Keratinocyte (primary cell): Measurements from ENCODE around the gene KIF22. TPM values are rescaled to one million over a fixed set of nuclear protein-coding genes. Genes with fewer than 3 reads are reported as not detected.

Experiments
- DNase-seq: peaks from one replicate; pipeline ENCODE4 v3.0.0-alpha.2; 2011; ENCODE audit warnings: low read depth, missing footprints, low spot score
- FAIRE-seq: peaks from 2 replicates; lab custom pipeline; 2011; peaks lifted over from hg19 to GRCh38; lab: Jason Lieb, UNC
- H2AFZ ChIP-seq: 2 replicates; pipeline ENCODE4 v1.6.0; 2012; ENCODE audit warnings: low read length, control low read depth, inconsistent platforms; ENCODE audit not compliant: control insufficient read depth
- H3K27ac ChIP-seq: 2 replicates; pipeline ENCODE4 v1.5.1; 2011; ENCODE audit warnings: low read length; ENCODE audit not compliant: control insufficient read depth, insufficient read depth
- H3K27me3 ChIP-seq: 3 replicates; pipeline ENCODE4 v1.6.0; 2011; ENCODE audit warnings: low read length; ENCODE audit not compliant: control insufficient read depth, insufficient read depth; ENCODE audit errors: extremely low read depth
- H3K36me3 ChIP-seq, 2 experiments: 2 replicates in 1 of 2; 3 replicates in 1 of 2; pipeline ENCODE4 v1.5.1; 2011; ENCODE audit warnings: low read length in 2 of 2, mild to moderate bottlenecking in 1 of 2; ENCODE audit not compliant: control insufficient read depth in 2 of 2, insufficient read depth in 2 of 2; ENCODE audit errors: extremely low read depth in 1 of 2
- H3K4me1 ChIP-seq: 3 replicates; pipeline ENCODE4 v1.5.1; 2011; ENCODE audit warnings: low read length; ENCODE audit not compliant: control insufficient read depth, insufficient read depth; ENCODE audit errors: extremely low read depth
- H3K4me2 ChIP-seq: 3 replicates; pipeline ENCODE4 v1.6.0; 2011; ENCODE audit warnings: low read depth, low read length; ENCODE audit not compliant: control insufficient read depth, insufficient read depth; ENCODE audit errors: extremely low read depth
- H3K4me3 ChIP-seq, 3 experiments: fragments of 200-600 bp in 1 of 3; sonication (generic) in 1 of 3; 2 replicates in 2 of 3; 3 replicates in 1 of 3; pipeline ENCODE4 v1.5.1; 2011 to 2016; ENCODE audit warnings: low read length in 3 of 3, mild to moderate bottlenecking in 3 of 3, control low read depth in 2 of 3, inconsistent platforms in 1 of 3, low read depth in 1 of 3, mixed read lengths in 1 of 3, mixed run types in 1 of 3, moderate library complexity in 1 of 3; ENCODE audit not compliant: control insufficient read depth in 2 of 3, insufficient read depth in 2 of 3; ENCODE audit errors: extremely low read depth in 1 of 3
- H3K79me2 ChIP-seq: 2 replicates; pipeline ENCODE4 v1.6.0; 2012; ENCODE audit warnings: low read length; ENCODE audit not compliant: control insufficient read depth, insufficient read depth
- H3K9ac ChIP-seq: 3 replicates; pipeline ENCODE4 v1.6.0; 2011; ENCODE audit warnings: low read length; ENCODE audit not compliant: control insufficient read depth, insufficient read depth; ENCODE audit errors: extremely low read depth
- H3K9me1 ChIP-seq: 3 replicates; pipeline ENCODE4 v1.6.0; 2011; ENCODE audit warnings: low read length; ENCODE audit not compliant: control insufficient read depth, insufficient read depth; ENCODE audit errors: extremely low read depth
- H3K9me3 ChIP-seq: 2 replicates; pipeline ENCODE4 v1.5.1; 2012; ENCODE audit warnings: low read depth, low read length; ENCODE audit not compliant: control insufficient read depth
- H4K20me1 ChIP-seq: 3 replicates; pipeline ENCODE4 v1.6.0; 2011; ENCODE audit warnings: low read length; ENCODE audit not compliant: control insufficient read depth, insufficient read depth; ENCODE audit errors: extremely low read depth
- CTCF ChIP-seq, 3 experiments: IDR thresholded peaks in 1 of 3; conservative IDR thresholded peaks in 1 of 3; optimal IDR thresholded peaks in 1 of 3; 2 replicates in 2 of 3; 3 replicates in 1 of 3; pipeline versions ENCODE3 to v1.5.1; 2011; ENCODE audit warnings: low read length in 3 of 3, mild to moderate bottlenecking in 3 of 3, moderate library complexity in 2 of 3, control low read depth in 1 of 3, inconsistent platforms in 1 of 3; ENCODE audit not compliant: insufficient read depth in 2 of 3; ENCODE audit errors: extremely low read depth in 1 of 3
- EZH2 ChIP-seq: IDR thresholded peaks from one replicate; pipeline ENCODE4 v1.6.1; 2012; ENCODE audit warnings: inconsistent platforms, mild to moderate bottlenecking, low read length, moderate library complexity
- dilution Hi-C: fragments of 300-500 bp; cut with MboI; formaldehyde crosslinking; loops from one replicate; pipeline ENCODE4 v1.7.0; 2020; ENCODE audit warnings: low sequenced_read_pairs; ENCODE audit not compliant: extremely low pct_ligation_motif_present
- polyA plus RNA-seq, 5 experiments: library from polyadenylated mRNA; depleted of rRNA in 3 of 5; stranded (reverse) in 3 of 5; stranded (forward) in 1 of 5; unstranded in 1 of 5; fragments of >200 nt; gene quantifications; 1 replicate in 1 of 5; 2 replicates in 3 of 5; 3 replicates in 1 of 5; pipeline versions ENCODE4 v1.2.1 to v1.2.3, GENCODE V29; 2011 to 2012; ENCODE audit warnings: missing spikeins in 2 of 5, low read depth in 1 of 5, low replicate concordance in 1 of 5

KIF22 gene
- polyA plus RNA-seq, 1 donor (not counting 4 experiments of a cell fraction or from before 2014, with no cell fraction given): 43.7 TPM

- no peak overlapping the region for H3K4me3 ChIP-seq
- dilution Hi-C loops: no loop called here
- no peak overlapping the region for H3K27ac ChIP-seq
- FAIRE-seq (no peak), DNase-seq (no peak)
- H4K20me1 ChIP-seq: no peaks in the 10 kb centered on the region
- H3K9me3 ChIP-seq: no peaks in the 10 kb centered on the region
- peaks cover 16 to 24% of the 10 kb centered on the region in 2 experiments for H3K36me3 ChIP-seq
- no peaks in the 10 kb centered on the region for H3K9me1 ChIP-seq
- H2AFZ ChIP-seq: no peak overlapping the region
- peaks cover 18% of the 10 kb centered on the region for H3K4me1 ChIP-seq
- no peak overlapping the region for H3K9ac ChIP-seq
- H3K4me2 ChIP-seq: no peak overlapping the region
- H3K79me2 ChIP-seq: peaks cover 18% of the 10 kb centered on the region
- H3K27me3 ChIP-seq: no peaks in the 10 kb centered on the region
- no peak for TF ChIP-seq EZH2
- TF ChIP-seq CTCF (optimal IDR thresholded peaks at IDR 0.05 in 1 of 3, IDR thresholded peaks at IDR 0.05 in 1 of 3, conservative IDR thresholded peaks at IDR 0.05 in 1 of 3; ENCODE audit: extremely low read depth in 1 of 3, insufficient read depth in 2 of 3, low read length in 3 of 3): no peak
These were observed 13.5 kb downstream of the KIF22 start for GRCh38 chr16:29804020-29804419.

DNA sequence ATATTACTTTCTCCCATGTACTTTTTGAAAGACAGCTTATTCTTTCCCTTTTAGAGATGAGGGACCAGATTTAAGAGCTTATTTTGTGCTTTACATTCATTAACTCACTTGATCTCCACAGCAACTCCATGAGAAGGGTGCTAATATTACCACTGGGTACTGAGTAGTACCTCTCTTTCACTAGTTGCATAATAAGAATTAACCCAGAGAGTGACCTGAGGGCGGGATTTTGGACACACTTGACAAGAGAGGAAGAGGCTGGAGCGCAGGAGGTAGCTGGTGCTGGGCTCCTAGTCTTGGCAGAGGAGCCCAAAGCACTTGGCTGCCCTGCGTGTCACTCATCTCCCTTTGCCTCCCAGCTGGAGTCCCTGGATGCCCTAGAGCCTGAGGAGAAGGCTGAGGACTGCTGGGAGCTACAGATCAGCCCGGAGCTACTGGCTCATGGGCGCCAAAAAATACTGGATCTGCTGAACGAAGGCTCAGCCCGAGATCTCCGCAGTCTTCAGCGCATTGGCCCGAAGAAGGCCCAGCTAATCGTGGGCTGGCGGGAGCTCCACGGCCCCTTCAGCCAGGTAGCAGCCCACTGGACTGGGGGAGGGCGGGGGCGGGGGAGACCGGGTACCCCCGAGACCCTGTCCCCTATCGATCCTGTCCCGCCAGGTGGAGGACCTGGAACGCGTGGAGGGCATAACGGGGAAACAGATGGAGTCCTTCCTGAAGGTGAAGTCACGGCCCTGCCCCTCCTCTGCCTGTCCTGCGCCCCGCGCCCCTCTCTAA lies 14.1 kb downstream of the KIF22 start:
- Histone ChIP-seq H3K9ac (peak overlapping the region; percentile 93), H3K4me1 (peaks cover 22% of the 10 kb centered on the region), H3K4me3 (peak overlapping the region; percentile 56 to 81 (median 72)), H3K27me3 (no peaks in the 10 kb centered on the region), H3K9me3 (no peaks in the 10 kb centered on the region), H3K36me3 (peaks cover 12 to 22% of the 10 kb centered on the region in 2 experiments), H3K9me1 (no peaks in the 10 kb centered on the region), H4K20me1 (no peaks in the 10 kb centered on the region), H3K27ac (peak overlapping the region; percentile 85), H3K79me2 (peaks cover 22% of the 10 kb centered on the region), H3K4me2 (peak overlapping the region; percentile 92), H2AFZ (peak overlapping the region; percentile 81)
- DNase-seq (no peak), FAIRE-seq (no peak)
- no peak for TF ChIP-seq CTCF (optimal IDR thresholded peaks at IDR 0.05 in 1 of 3, IDR thresholded peaks at IDR 0.05 in 1 of 3, conservative IDR thresholded peaks at IDR 0.05 in 1 of 3; ENCODE audit: extremely low read depth in 1 of 3, insufficient read depth in 2 of 3, low read length in 3 of 3)
- TF ChIP-seq EZH2: no peak
- dilution Hi-C loops: no loop called here
